HepG2 (cell line): ENCODE results near the gene SETD1A. TPM values are rescaled to one million over a fixed set of nuclear protein-coding genes. Genes with fewer than 3 reads are reported as not detected.

ENCODE experiments used
- ELF1 ChIP-seq: sonication (generic); formaldehyde crosslinking; IDR thresholded peaks from 2 replicates; pipeline ENCODE4 v1.4.0; 2020; ENCODE audit warnings: missing genetic modification reagents
- GABPB1 ChIP-seq: IDR thresholded peaks from 2 replicates; pipeline ENCODE4 v1.6.1; 2016; ENCODE audit warnings: mild to moderate bottlenecking, missing genetic modification reagents, moderate library complexity, missing compliant biosample characterization
- HCFC1 ChIP-seq: fragments of 150-350 bp; IDR thresholded peaks from 2 replicates; pipeline ENCODE4 v1.6.1; 2014; ENCODE audit warnings: low read depth, low read length
- HMGA1 ChIP-seq: sonication (generic); formaldehyde crosslinking; conservative IDR thresholded peaks from 2 replicates; pipeline ENCODE4 v1.4.0; 2020; ENCODE audit warnings: missing genetic modification reagents
- JUN ChIP-seq: sonication (generic); formaldehyde crosslinking; IDR thresholded peaks from 2 replicates; pipeline ENCODE4 v1.4.0; 2020; ENCODE audit warnings: mild to moderate bottlenecking, missing genetic modification reagents
- KLF9 ChIP-seq: IDR thresholded peaks from 2 replicates; pipeline ENCODE4 v1.6.1; 2016; ENCODE audit warnings: low read depth
- MED8 ChIP-seq: sonication (generic); formaldehyde crosslinking; IDR thresholded peaks from 2 replicates; pipeline ENCODE4 v1.8.1; 2023; ENCODE audit warnings: mild to moderate bottlenecking, missing genetic modification reagents; ENCODE audit not compliant: insufficient replicate concordance
- STAG1 ChIP-seq: sonication (generic); formaldehyde crosslinking; IDR thresholded peaks from 2 replicates; pipeline ENCODE4 v1.4.0; 2020; ENCODE audit warnings: missing genetic modification reagents
- TBX2 ChIP-seq: sonication (generic); formaldehyde crosslinking; IDR thresholded peaks from 2 replicates; pipeline ENCODE4 v1.5.0; 2020; ENCODE audit warnings: missing genetic modification reagents, mild to moderate bottlenecking, borderline replicate concordance
- ZMYM4 ChIP-seq: sonication (generic); formaldehyde crosslinking; IDR thresholded peaks from 2 replicates; pipeline ENCODE4 v1.8.1; 2023; ENCODE audit warnings: mild to moderate bottlenecking, missing genetic modification reagents
- ZNF101 ChIP-seq: sonication (generic); formaldehyde crosslinking; IDR thresholded peaks from 2 replicates; pipeline ENCODE4 v1.4.0; 2020; ENCODE audit warnings: mild to moderate bottlenecking, low read depth, missing genetic modification reagents, borderline replicate concordance
- ZNF121 ChIP-seq: sonication (generic); formaldehyde crosslinking; IDR thresholded peaks from 2 replicates; pipeline ENCODE4 v1.5.0; 2020; ENCODE audit warnings: mild to moderate bottlenecking, missing genetic modification reagents
- ZNF772 ChIP-seq: sonication (generic); formaldehyde crosslinking; IDR thresholded peaks from 2 replicates; pipeline ENCODE4 v1.5.0; 2020; ENCODE audit warnings: mild to moderate bottlenecking, missing genetic modification reagents
- ZNF891 ChIP-seq: sonication (generic); formaldehyde crosslinking; IDR thresholded peaks from 2 replicates; pipeline ENCODE4 v1.5.0; 2020; ENCODE audit warnings: mild to moderate bottlenecking, missing genetic modification reagents
- ZSCAN21 ChIP-seq: sonication (generic); formaldehyde crosslinking; IDR thresholded peaks from 2 replicates; pipeline ENCODE4 v1.8.0; 2022; ENCODE audit warnings: mild to moderate bottlenecking, missing genetic modification reagents, moderate library complexity, borderline replicate concordance
- polyA plus RNA-seq, 8 experiments: library from polyadenylated mRNA; depleted of rRNA in 3 of 8; stranded (reverse) in 7 of 8; unstranded in 1 of 8; fragments of >200 nt; fragmentation: Illumina TruSeq in 4 of 8; extraction: Trizol in 4 of 8; gene quantifications; 2 replicates each; pipeline versions ENCODE4 v1.2.1 to v1.2.3, GENCODE V29; 2011 to 2016; ENCODE audit warnings: low read depth in 4 of 8, missing spikeins in 1 of 8, mixed read lengths in 1 of 8; ENCODE audit not compliant: insufficient read depth in 1 of 8
- total RNA-seq, 5 experiments: library from RNA; depleted of rRNA; stranded (reverse); fragments of >200 nt; fragmentation: Illumina TruSeq; extraction: Trizol; gene quantifications; 2 replicates each; pipeline ENCODE4 v1.2.3, GENCODE V29; 2016; ENCODE audit warnings: low read depth in 1 of 5
- TF ChIP-seq, protein P1 (sequence below): sonication (generic); formaldehyde crosslinking; IDR thresholded peaks from 2 replicates; pipeline ENCODE4 v1.5.0; 2020; ENCODE audit warnings: missing genetic modification reagents, mild to moderate bottlenecking, borderline replicate concordance
- TF ChIP-seq, protein P2 (sequence below): IDR thresholded peaks from 2 replicates; pipeline ENCODE4 v1.6.1; 2016; ENCODE audit warnings: low read depth, borderline replicate concordance
- TF ChIP-seq, protein P3 (sequence below): IDR thresholded peaks from 2 replicates; pipeline ENCODE4 v1.6.1; 2018; ENCODE audit warnings: missing genetic modification reagents
- TF ChIP-seq, protein P4 (sequence below): sonication (generic); formaldehyde crosslinking; IDR thresholded peaks from 2 replicates; pipeline ENCODE4 v1.9.0; 2022; ENCODE audit warnings: missing genetic modification reagents, mild to moderate bottlenecking, borderline replicate concordance
- TF ChIP-seq, protein P5 (sequence below): sonication (generic); formaldehyde crosslinking; IDR thresholded peaks from 2 replicates; pipeline ENCODE4 v1.4.0; 2020; ENCODE audit warnings: missing genetic modification reagents

SETD1A gene
- total and polyA plus RNA-seq, 2 of the 13 experiments (the other 11 are each of a cell fraction or from before 2014, with no cell fraction given): 3.8 to 5.6 TPM

DNA sequence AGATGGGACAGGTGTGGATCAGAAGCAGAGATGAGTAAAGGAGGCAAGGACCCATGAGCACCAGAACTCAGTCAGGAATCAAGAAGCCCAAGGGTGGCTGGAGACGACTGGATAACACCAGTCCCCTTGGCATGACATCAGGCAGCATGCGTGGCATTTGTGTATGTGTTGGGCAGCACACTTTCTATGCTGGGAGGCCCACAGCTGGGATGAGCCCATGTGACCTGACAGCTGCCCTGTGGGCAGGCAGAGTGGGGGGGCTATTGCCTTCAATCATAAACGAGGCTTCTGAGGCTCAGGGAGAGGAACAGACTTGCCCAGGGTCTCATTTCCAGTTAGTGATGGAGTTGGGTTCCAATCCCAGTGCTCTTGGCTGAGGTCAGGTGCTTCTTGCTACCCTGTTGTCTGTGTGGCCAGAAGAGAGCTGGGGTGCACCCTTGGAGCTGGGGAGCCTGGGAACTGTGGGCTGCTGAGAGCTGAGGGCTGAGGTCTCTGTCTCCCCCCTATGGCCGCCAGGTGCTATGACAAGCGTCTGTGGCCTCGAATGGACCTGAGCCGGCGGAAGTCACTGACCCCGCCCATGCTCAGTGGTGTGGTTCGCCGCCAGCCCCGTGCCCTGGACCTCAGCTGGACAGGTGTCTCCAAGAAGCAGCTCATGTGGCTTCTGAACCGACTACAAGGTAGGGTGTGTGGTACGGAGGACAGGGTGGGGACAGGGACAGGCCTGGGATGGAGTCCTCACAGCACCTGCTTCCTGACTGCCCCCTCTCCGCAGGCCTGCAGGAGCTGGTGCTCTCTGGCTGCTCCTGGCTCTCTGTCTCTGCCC is 15.7 kb upstream of the SETD1A start (continued):
- TF ChIP-seq, protein P1, sequence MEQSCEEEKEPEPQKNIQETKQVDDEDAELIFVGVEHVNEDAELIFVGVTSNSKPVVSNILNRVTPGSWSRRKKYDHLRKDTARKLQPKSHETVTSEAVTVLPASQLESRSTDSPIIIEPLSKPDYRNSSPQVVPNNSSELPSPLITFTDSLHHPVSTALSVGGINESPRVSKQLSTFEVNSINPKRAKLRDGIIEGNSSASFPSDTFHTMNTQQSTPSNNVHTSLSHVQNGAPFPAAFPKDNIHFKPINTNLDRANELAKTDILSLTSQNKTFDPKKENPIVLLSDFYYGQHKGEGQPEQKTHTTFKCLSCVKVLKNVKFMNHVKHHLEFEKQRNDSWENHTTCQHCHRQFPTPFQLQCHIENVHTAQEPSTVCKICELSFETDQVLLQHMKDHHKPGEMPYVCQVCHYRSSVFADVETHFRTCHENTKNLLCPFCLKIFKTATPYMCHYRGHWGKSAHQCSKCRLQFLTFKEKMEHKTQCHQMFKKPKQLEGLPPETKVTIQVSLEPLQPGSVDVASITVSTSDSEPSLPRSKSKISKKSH (CRISPR knock-in tag): peak; percentile 94
- TF ChIP-seq, protein P2, sequence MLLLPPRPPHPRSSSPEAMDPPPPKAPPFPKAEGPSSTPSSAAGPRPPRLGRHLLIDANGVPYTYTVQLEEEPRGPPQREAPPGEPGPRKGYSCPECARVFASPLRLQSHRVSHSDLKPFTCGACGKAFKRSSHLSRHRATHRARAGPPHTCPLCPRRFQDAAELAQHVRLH (CRISPR knock-in tag): peak; percentile 69; the same call in 1 of the 2 replicates
- TF ChIP-seq ZNF101 (CRISPR knock-in tag): no peak
- peak; percentile 48; the same call in 1 of the 2 replicates for TF ChIP-seq JUN
- no peak for TF ChIP-seq MED8
- TF ChIP-seq HCFC1: 0 out of 2 replicates have a peak, but pooled peaks have one; percentile 20
- TF ChIP-seq, protein P3, sequence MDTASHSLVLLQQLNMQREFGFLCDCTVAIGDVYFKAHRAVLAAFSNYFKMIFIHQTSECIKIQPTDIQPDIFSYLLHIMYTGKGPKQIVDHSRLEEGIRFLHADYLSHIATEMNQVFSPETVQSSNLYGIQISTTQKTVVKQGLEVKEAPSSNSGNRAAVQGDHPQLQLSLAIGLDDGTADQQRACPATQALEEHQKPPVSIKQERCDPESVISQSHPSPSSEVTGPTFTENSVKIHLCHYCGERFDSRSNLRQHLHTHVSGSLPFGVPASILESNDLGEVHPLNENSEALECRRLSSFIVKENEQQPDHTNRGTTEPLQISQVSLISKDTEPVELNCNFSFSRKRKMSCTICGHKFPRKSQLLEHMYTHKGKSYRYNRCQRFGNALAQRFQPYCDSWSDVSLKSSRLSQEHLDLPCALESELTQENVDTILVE (CRISPR knock-in tag): no peak
- TF ChIP-seq STAG1 (CRISPR knock-in tag): peak; percentile 91
- TF ChIP-seq GABPB1 (CRISPR knock-in tag): peak; percentile 88
- TF ChIP-seq, protein P4, sequence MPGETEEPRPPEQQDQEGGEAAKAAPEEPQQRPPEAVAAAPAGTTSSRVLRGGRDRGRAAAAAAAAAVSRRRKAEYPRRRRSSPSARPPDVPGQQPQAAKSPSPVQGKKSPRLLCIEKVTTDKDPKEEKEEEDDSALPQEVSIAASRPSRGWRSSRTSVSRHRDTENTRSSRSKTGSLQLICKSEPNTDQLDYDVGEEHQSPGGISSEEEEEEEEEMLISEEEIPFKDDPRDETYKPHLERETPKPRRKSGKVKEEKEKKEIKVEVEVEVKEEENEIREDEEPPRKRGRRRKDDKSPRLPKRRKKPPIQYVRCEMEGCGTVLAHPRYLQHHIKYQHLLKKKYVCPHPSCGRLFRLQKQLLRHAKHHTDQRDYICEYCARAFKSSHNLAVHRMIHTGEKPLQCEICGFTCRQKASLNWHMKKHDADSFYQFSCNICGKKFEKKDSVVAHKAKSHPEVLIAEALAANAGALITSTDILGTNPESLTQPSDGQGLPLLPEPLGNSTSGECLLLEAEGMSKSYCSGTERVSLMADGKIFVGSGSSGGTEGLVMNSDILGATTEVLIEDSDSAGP: peak; percentile 80; the same call in 1 of the 2 replicates
- TF ChIP-seq KLF9 (CRISPR knock-in tag): no peak
- 0 out of 2 replicates have a peak, but pooled peaks have one; percentile 17 for TF ChIP-seq ELF1 (CRISPR knock-in tag)
- TF ChIP-seq TBX2 (CRISPR knock-in tag): peak; percentile 81
- 0 out of 2 replicates have a peak, but pooled peaks have one; percentile 22 for TF ChIP-seq ZMYM4 (CRISPR knock-in tag)
- no peak for TF ChIP-seq HMGA1 (CRISPR knock-in tag)
- peak; percentile 7; the same call in 1 of the 2 replicates for TF ChIP-seq ZSCAN21 (CRISPR knock-in tag)
- TF ChIP-seq, protein P5, sequence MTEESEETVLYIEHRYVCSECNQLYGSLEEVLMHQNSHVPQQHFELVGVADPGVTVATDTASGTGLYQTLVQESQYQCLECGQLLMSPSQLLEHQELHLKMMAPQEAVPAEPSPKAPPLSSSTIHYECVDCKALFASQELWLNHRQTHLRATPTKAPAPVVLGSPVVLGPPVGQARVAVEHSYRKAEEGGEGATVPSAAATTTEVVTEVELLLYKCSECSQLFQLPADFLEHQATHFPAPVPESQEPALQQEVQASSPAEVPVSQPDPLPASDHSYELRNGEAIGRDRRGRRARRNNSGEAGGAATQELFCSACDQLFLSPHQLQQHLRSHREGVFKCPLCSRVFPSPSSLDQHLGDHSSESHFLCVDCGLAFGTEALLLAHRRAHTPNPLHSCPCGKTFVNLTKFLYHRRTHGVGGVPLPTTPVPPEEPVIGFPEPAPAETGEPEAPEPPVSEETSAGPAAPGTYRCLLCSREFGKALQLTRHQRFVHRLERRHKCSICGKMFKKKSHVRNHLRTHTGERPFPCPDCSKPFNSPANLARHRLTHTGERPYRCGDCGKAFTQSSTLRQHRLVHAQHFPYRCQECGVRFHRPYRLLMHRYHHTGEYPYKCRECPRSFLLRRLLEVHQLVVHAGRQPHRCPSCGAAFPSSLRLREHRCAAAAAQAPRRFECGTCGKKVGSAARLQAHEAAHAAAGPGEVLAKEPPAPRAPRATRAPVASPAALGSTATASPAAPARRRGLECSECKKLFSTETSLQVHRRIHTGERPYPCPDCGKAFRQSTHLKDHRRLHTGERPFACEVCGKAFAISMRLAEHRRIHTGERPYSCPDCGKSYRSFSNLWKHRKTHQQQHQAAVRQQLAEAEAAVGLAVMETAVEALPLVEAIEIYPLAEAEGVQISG (CRISPR knock-in tag): peak; percentile 81
- TF ChIP-seq ZNF891: peak; percentile 20
- TF ChIP-seq ZNF772 (CRISPR knock-in tag): 0 out of 2 replicates have a peak, but pooled peaks have one; percentile 14
- no peak for TF ChIP-seq ZNF121 (CRISPR knock-in tag)
